GM11168 (cell line): ENCODE data around the gene WDR6.

ENCODE experiments used
- in situ Hi-C: fragments of 300-500 bp; cut with MboI; formaldehyde crosslinking; loops from one replicate; pipeline ENCODE4 v1.12.0; 2022; ENCODE audit warnings: low sequenced_read_pairs; ENCODE audit not compliant: unreplicated experiment

The WDR6 gene

DNA sequence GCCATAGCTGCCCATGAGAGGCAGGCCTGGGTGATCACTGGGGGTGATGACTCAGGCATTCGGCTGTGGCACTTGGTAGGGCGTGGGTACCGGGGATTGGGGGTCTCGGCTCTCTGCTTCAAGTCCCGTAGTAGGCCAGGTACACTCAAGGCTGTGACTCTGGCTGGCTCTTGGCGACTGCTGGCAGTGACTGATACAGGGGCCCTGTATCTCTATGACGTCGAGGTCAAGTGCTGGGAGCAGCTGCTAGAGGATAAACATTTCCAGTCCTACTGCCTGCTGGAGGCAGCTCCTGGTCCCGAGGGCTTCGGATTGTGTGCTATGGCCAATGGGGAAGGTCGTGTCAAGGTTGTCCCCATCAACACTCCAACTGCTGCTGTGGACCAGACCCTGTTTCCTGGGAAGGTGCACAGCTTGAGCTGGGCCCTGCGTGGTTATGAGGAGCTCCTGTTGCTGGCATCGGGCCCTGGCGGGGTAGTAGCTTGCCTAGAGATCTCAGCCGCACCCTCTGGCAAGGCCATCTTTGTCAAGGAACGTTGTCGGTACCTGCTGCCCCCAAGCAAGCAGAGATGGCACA, 5.3 kb downstream of the WDR6 start:
- in situ Hi-C loops = no loop called here

DNA sequence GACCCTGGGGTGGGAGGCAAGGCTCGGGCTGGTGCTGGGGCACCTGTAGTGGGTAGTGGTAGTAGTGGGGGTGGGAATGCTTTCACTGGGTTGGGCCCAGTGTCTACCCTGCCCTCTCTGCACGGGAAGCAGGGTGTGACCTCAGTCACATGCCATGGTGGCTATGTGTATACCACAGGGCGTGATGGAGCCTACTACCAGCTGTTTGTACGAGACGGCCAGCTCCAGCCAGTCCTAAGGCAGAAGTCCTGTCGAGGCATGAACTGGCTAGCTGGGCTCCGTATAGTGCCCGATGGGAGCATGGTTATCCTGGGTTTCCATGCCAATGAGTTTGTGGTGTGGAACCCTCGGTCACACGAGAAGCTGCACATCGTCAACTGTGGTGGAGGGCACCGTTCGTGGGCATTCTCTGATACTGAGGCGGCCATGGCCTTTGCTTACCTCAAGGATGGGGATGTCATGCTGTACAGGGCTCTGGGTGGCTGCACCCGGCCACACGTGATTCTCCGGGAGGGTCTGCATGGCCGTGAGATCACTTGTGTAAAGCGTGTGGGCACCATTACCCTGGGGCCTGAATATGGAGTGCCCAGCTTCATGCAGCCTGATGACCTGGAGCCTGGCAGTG, 6.0 kb downstream of the WDR6 start:
- in situ Hi-C loops = no loop called here

DNA sequence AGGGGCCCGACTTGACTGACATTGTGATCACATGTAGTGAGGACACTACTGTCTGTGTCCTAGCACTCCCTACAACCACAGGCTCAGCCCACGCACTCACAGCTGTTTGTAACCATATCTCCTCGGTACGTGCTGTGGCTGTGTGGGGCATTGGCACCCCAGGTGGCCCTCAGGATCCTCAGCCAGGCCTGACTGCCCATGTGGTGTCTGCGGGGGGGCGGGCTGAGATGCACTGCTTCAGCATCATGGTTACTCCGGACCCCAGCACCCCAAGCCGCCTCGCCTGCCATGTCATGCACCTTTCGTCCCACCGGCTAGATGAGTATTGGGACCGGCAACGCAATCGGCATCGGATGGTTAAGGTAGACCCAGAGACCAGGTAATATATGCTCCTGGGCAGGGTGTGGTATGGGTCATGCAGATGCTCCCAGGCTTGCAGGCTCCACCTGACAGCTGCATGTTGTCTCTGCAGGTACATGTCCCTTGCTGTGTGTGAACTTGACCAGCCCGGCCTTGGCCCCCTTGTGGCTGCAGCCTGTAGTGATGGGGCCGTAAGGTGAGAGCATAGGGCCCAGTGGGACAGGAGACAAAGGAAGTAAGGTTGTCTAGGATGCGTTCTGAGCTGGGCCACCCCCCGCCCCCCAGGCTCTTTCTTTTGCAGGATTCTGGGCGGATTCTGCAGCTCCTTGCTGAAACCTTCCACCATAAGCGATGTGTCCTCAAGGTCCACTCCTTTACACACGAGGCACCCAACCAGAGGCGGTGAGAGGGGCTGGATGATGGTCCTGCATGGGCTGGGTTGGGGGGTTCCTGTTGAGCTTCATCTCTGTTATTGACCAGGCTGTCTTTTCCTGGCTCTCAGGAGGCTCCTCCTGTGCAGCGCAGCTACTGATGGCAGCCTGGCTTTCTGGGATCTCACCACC, 6.8 kb downstream of the WDR6 start:
- in situ Hi-C loops = no loop called here

DNA sequence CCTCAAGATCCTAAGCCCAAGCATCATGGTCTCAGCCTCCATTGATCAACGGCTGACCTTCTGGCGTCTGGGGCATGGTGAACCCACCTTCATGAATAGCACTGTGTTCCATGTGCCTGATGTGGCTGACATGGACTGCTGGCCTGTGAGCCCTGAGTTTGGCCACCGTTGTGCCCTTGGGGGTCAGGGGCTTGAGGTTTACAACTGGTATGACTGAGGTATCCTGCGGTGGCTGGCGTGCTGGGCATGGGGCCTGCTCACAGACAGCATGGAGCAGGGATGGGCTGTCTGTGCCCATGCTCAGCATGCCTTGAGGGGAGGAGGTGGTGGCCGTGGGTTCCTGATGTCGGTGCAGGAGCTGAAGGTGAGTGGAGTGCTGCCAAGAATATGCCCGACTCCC, 7.9 kb downstream of the WDR6 start:
- in situ Hi-C loops = no loop called here

- in situ Hi-C loops = no loop called here
Measured at GRCh38 chr3:49015765-49016164, 8.6 kb downstream of the WDR6 start.

- in situ Hi-C loops = no loop called here
Measured at GRCh38 chr3:49016414-49017228, 9.4 kb downstream of the WDR6 start.

- in situ Hi-C loops = no loop called here
Measured at GRCh38 chr3:49017229-49017970, 10.2 kb downstream of the WDR6 start.

- in situ Hi-C loops = no loop called here
Measured at GRCh38 chr3:49017971-49018706, 10.9 kb downstream of the WDR6 start, which contains the start of gene DALRD3. Gene DALRD3 (minus strand): TSS chr3:49018580. CDS start chr3:49018564, 16 bp downstream.

- in situ Hi-C loops = no loop called here
Measured at GRCh38 chr3:49018707-49019006, 11.5 kb downstream of the WDR6 start.

- in situ Hi-C loops = no loop called here
Measured at GRCh38 chr3:49019941-49020329, 12.7 kb downstream of the WDR6 start.

- in situ Hi-C loops = no loop called here
Measured at GRCh38 chr3:49020330-49021212, 13.4 kb downstream of the WDR6 start.

- in situ Hi-C loops = no loop called here
Measured at GRCh38 chr3:49021213-49021812, 14.1 kb downstream of the WDR6 start.

- in situ Hi-C loops = no loop called here
Measured at GRCh38 chr3:49021813-49022687, 14.9 kb downstream of the WDR6 start, which contains the start of gene NDUFAF3. Gene NDUFAF3 (plus strand): TSS chr3:49022121. CDS start chr3:49022145, 24 bp downstream.

- in situ Hi-C loops = no loop called here
Measured at GRCh38 chr3:49022688-49023171, 15.5 kb downstream of the WDR6 start.

- in situ Hi-C loops = no loop called here
Measured at GRCh38 chr3:49023775-49024174, 16.6 kb downstream of the WDR6 start.

- in situ Hi-C loops = no loop called here
Measured at GRCh38 chr3:49024449-49024848, 17.3 kb downstream of the WDR6 start.
